Mesenchymal stem cell (in vitro differentiated cells and primary cell): ENCODE data around the gene RFK.

Source experiments
- DNase-seq: peaks from one replicate; pipeline ENCODE4 v3.0.0-alpha.2; 2013
- H2AFZ ChIP-seq: one replicate; pipeline ENCODE4 v1.6.1; 2013; ENCODE audit warnings: low read depth, mild to moderate bottlenecking, control low read depth, inconsistent platforms, low read length, moderate library complexity
- H2AK5ac ChIP-seq: 2 replicates; pipeline ENCODE4 v1.6.1; 2013; ENCODE audit warnings: low read length, moderate library complexity, mild to moderate bottlenecking, inconsistent platforms; ENCODE audit not compliant: severe bottlenecking
- H2BK120ac ChIP-seq: one replicate; pipeline ENCODE4 v1.6.1; 2013; ENCODE audit warnings: low read depth, mild to moderate bottlenecking, inconsistent platforms, low read length, moderate library complexity
- H2BK12ac ChIP-seq, 2 experiments: one replicate each; pipeline ENCODE4 v1.6.1; 2013; ENCODE audit warnings: inconsistent platforms in 2 of 2, low read length in 2 of 2, mild to moderate bottlenecking in 2 of 2, moderate library complexity in 2 of 2, control low read depth in 1 of 2
- H2BK15ac ChIP-seq: one replicate; pipeline ENCODE4 v1.6.1; 2013; ENCODE audit warnings: mild to moderate bottlenecking, low read depth, inconsistent platforms; ENCODE audit not compliant: poor library complexity, severe bottlenecking
- H2BK5ac ChIP-seq: 2 replicates; pipeline ENCODE4 v1.6.1; 2013; ENCODE audit warnings: low read depth, mild to moderate bottlenecking, low read length, control low read depth, inconsistent platforms; ENCODE audit not compliant: poor library complexity, severe bottlenecking
- H3K14ac ChIP-seq, 2 experiments: one replicate each; pipeline ENCODE4 v1.6.1; 2013; ENCODE audit warnings: inconsistent platforms in 2 of 2, low read length in 2 of 2, control low read depth in 1 of 2, mild to moderate bottlenecking in 1 of 2, moderate library complexity in 1 of 2
- H3K18ac ChIP-seq, 2 experiments: one replicate each; pipeline ENCODE4 v1.6.1; 2013; ENCODE audit warnings: inconsistent platforms in 2 of 2, low read length in 2 of 2, control low read depth in 1 of 2, low read depth in 1 of 2, mild to moderate bottlenecking in 1 of 2
- H3K23ac ChIP-seq, 2 experiments: one replicate each; pipeline ENCODE4 v1.6.1; 2013; ENCODE audit warnings: inconsistent platforms in 2 of 2, low read length in 2 of 2, mild to moderate bottlenecking in 2 of 2, moderate library complexity in 2 of 2, control low read depth in 1 of 2
- H3K27ac ChIP-seq: 2 replicates; pipeline ENCODE4 v1.5.1; 2013; ENCODE audit warnings: mild to moderate bottlenecking, moderate library complexity, low read length, control low read depth, inconsistent platforms; ENCODE audit not compliant: poor library complexity, severe bottlenecking
- H3K27me3 ChIP-seq, 2 experiments: 2 replicates each; pipeline versions ENCODE4 v1.6.1 to v1.7.0; 2013; ENCODE audit warnings: low read length in 2 of 2, mild to moderate bottlenecking in 2 of 2, moderate library complexity in 2 of 2, control low read depth in 1 of 2, inconsistent platforms in 1 of 2; ENCODE audit not compliant: control insufficient read depth in 1 of 2, insufficient read depth in 1 of 2
- H3K36me3 ChIP-seq, 2 experiments: 2 replicates each; pipeline versions ENCODE4 v1.6.1 to v1.7.0; 2013; ENCODE audit warnings: low read length in 2 of 2, control low read depth in 1 of 2, inconsistent platforms in 1 of 2, low read depth in 1 of 2, mild to moderate bottlenecking in 1 of 2; ENCODE audit not compliant: insufficient read depth in 2 of 2, control insufficient read depth in 1 of 2
- H3K4ac ChIP-seq, 2 experiments: one replicate each; pipeline ENCODE4 v1.6.1; 2013; ENCODE audit warnings: inconsistent platforms in 2 of 2, low read length in 2 of 2, mild to moderate bottlenecking in 2 of 2, moderate library complexity in 2 of 2, control low read depth in 1 of 2, low read depth in 1 of 2
- H3K4me1 ChIP-seq: 2 replicates; pipeline ENCODE4 v1.6.1; 2013; ENCODE audit warnings: low read depth, low read length, control low read depth; ENCODE audit not compliant: control insufficient read depth, insufficient read depth
- H3K4me2 ChIP-seq: 2 replicates; pipeline ENCODE4 v1.6.1; 2013; ENCODE audit warnings: low read length, mild to moderate bottlenecking, inconsistent platforms; ENCODE audit not compliant: poor library complexity, severe bottlenecking
- H3K4me3 ChIP-seq, 2 experiments: 2 replicates each; pipeline versions ENCODE4 v1.5.1 to v1.7.0; 2013; ENCODE audit warnings: low read length in 2 of 2, mild to moderate bottlenecking in 2 of 2, control low read depth in 1 of 2, low read depth in 1 of 2; ENCODE audit not compliant: insufficient read depth in 1 of 2
- H3K79me1 ChIP-seq: replicated peaks from 2 replicates; pipeline ENCODE4 v1.6.1; 2013; ENCODE audit warnings: mild to moderate bottlenecking, control low read depth, low read length, inconsistent platforms; ENCODE audit not compliant: poor library complexity, severe bottlenecking
- H3K9ac ChIP-seq: 2 replicates; pipeline ENCODE4 v1.7.0; 2013; ENCODE audit warnings: mild to moderate bottlenecking, low read length, moderate library complexity
- H3K9me3 ChIP-seq: 2 replicates; pipeline ENCODE4 v1.7.0; 2013; ENCODE audit warnings: mild to moderate bottlenecking, low read length; ENCODE audit not compliant: control insufficient read depth
- H4K8ac ChIP-seq: one replicate; pipeline ENCODE4 v1.6.1; 2013; ENCODE audit warnings: inconsistent platforms, mild to moderate bottlenecking, low read length, moderate library complexity
- H4K91ac ChIP-seq: one replicate; pipeline ENCODE4 v1.6.1; 2013; ENCODE audit warnings: mild to moderate bottlenecking, low read length, inconsistent platforms
- whole genome bisulfite sequencing: methylation state at CpG from one replicate; pipeline ENCODE4 v1.1.7; 2013; ENCODE audit warnings: mixed read lengths; 5-methylcytosine and 5-hydroxymethylcytosine counted together

The RFK gene

DNA sequence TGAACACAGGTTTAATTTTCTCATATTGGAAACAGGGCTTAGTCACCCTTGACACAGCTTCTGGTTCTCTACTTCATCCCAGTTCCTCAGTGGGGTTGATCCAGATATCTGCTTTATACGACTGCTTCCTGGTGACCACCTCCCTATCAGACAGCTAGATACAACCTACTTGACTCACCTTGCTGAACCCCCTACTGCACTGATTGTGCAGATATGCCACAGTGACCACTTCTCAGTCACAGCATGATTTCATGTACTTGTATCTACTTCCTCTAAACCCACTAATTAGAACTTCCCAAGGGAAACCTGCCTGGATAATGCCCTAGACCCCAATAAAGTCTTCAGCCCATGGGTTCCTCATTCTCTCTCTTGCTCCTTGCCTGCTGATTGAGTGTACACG lies 18.4 kb upstream of the RFK start:
- H3K4me2 ChIP-seq, result no peak overlapping the region
- H2BK5ac ChIP-seq, result no peak overlapping the region
- no peak overlapping the region for H3K9ac ChIP-seq
- H3K4me1 ChIP-seq, result no peaks in the 10 kb centered on the region
- H2AFZ ChIP-seq, result no peak overlapping the region
- no peak overlapping the region for H3K27ac ChIP-seq
- no peaks in the 10 kb centered on the region for H3K27me3 ChIP-seq
- H3K4me3 ChIP-seq, result no peak overlapping the region
- no peaks in the 10 kb centered on the region for H3K9me3 ChIP-seq
- H4K8ac ChIP-seq, result no peak overlapping the region
- no peaks in the 10 kb centered on the region for H3K36me3 ChIP-seq
- no peak for DNase-seq
- H3K14ac ChIP-seq, result no peak overlapping the region
- H2BK15ac ChIP-seq, result no peak overlapping the region
- no peak overlapping the region for H2AK5ac ChIP-seq
- H3K23ac ChIP-seq, result no peak overlapping the region
- H4K91ac ChIP-seq, result no peak overlapping the region
- no peak overlapping the region for H2BK12ac ChIP-seq
- H3K18ac ChIP-seq, result no peak overlapping the region
- no peak overlapping the region for H3K4ac ChIP-seq
- no peaks in the 10 kb centered on the region for H3K79me1 ChIP-seq
- H2BK120ac ChIP-seq, result no peak overlapping the region
- 98% methylated on average over 1 of the region's 2 CpGs for WGBS

DNA sequence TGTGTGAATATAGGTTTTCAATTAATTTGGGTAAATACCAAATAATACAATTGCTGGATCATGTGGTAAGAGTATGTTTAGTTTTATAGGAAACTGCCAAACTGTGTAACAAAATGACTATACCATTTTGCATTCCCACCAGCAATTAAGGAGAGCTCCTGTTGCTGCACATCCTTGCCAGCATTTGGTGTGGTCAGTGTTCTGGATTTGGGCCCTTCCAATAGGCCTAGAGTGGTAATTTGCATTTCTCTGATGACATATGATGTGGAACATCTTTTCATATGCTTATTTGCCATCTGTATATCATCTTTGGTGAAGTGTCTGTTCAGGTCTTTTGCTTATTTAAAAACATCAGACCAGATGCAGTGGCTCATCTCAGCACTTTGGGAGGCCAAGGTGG lies 11.6 kb upstream of the RFK start:
- no peak overlapping the region for H3K4me2 ChIP-seq
- no peaks in the 10 kb centered on the region for H3K36me3 ChIP-seq
- no peak overlapping the region for H3K9ac ChIP-seq
- no peak overlapping the region for H2AK5ac ChIP-seq
- H2AFZ ChIP-seq, result no peak overlapping the region
- no peak overlapping the region for H2BK12ac ChIP-seq
- H3K4me1 ChIP-seq, result no peaks in the 10 kb centered on the region
- no peaks in the 10 kb centered on the region for H3K27me3 ChIP-seq
- no peaks in the 10 kb centered on the region for H3K79me1 ChIP-seq
- no peak overlapping the region for H3K27ac ChIP-seq
- H3K23ac ChIP-seq, result no peak overlapping the region
- no peak overlapping the region for H2BK15ac ChIP-seq
- H4K91ac ChIP-seq, result no peak overlapping the region
- H3K4ac ChIP-seq, result no peak overlapping the region
- H4K8ac ChIP-seq, result no peak overlapping the region
- no peak overlapping the region for H3K4me3 ChIP-seq
- H2BK5ac ChIP-seq, result no peak overlapping the region
- no peak overlapping the region for H2BK120ac ChIP-seq
- no peak for DNase-seq
- no peak overlapping the region for H3K14ac ChIP-seq
- H3K18ac ChIP-seq, result no peak overlapping the region
- H3K9me3 ChIP-seq, result no peaks in the 10 kb centered on the region

DNA sequence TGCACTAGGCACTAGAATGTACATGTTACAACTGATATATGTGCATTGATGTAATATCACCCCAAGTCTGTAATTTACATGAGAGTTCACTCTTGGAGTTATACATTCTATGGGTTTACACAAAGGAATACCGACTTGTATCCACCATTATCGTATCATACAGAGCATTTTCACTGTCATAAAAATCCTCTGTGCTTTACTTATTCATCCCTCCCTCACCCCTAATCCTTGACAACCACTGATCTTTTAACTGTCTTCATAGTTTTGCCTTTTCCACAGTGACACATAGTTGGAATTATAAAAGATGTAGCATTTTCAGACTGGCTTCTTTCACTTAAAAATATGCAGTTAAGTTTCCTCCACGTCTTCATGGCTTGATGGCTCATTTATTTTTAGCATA lies 11.1 kb upstream of the RFK start:
- Histone ChIP-seq H2BK5ac (no peak overlapping the region), H3K14ac (no peak overlapping the region), H3K4me1 (no peaks in the 10 kb centered on the region), H3K27ac (no peak overlapping the region), H2AK5ac (no peak overlapping the region), H4K8ac (no peak overlapping the region), H2BK12ac (no peak overlapping the region), H2BK15ac (no peak overlapping the region), H3K9ac (no peak overlapping the region), H3K4me3 (no peak overlapping the region), H3K18ac (no peak overlapping the region), H3K9me3 (no peaks in the 10 kb centered on the region), H3K4me2 (no peak overlapping the region), H2AFZ (no peak overlapping the region), H3K27me3 (no peaks in the 10 kb centered on the region), H4K91ac (no peak overlapping the region), H3K23ac (no peak overlapping the region), H3K36me3 (no peaks in the 10 kb centered on the region), H2BK120ac (no peak overlapping the region), H3K4ac (no peak overlapping the region), H3K79me1 (no peaks in the 10 kb centered on the region)
- no peak for DNase-seq
- WGBS, result 100% methylated on average over 2 of the region's 3 CpGs

DNA sequence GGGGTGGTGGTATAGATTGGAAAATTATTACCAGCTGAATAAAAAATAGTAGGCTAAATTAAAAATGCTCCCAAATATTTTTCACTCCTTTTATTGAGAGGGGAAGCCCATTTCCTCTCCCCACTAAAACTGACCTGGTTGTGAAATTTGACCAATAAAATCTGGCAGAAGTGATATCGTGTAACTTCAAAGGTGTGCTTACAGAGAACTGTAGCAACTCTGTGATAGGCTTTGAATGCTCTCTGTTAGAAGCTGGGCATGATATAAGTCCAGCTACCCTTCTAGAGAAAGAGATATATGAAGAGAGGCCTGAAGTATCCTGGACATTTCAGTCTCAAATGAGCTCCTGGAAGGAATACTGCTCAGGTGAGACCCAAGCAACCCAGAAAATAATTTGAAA lies 10.2 kb upstream of the RFK start:
- Histone ChIP-seq H3K9ac (no peak overlapping the region), H2BK5ac (no peak overlapping the region), H3K23ac (no peak overlapping the region), H3K79me1 (no peaks in the 10 kb centered on the region), H2AFZ (no peak overlapping the region), H3K14ac (no peak overlapping the region), H3K27me3 (no peaks in the 10 kb centered on the region), H3K4me3 (no peak overlapping the region), H4K91ac (no peak overlapping the region), H3K18ac (no peak overlapping the region), H3K4me1 (no peaks in the 10 kb centered on the region), H3K4me2 (no peak overlapping the region), H4K8ac (no peak overlapping the region), H3K4ac (no peak overlapping the region), H2AK5ac (no peak overlapping the region), H3K36me3 (no peaks in the 10 kb centered on the region), H2BK12ac (no peak overlapping the region), H3K9me3 (no peaks in the 10 kb centered on the region), H2BK15ac (no peak overlapping the region), H2BK120ac (no peak overlapping the region), H3K27ac (no peak overlapping the region)
- WGBS, result 80% methylated on average over 1 of the region's 1 CpG
- DNase-seq, result no peak
